ENCODE data around the gene RAB24.

The RAB24 gene

DNA sequence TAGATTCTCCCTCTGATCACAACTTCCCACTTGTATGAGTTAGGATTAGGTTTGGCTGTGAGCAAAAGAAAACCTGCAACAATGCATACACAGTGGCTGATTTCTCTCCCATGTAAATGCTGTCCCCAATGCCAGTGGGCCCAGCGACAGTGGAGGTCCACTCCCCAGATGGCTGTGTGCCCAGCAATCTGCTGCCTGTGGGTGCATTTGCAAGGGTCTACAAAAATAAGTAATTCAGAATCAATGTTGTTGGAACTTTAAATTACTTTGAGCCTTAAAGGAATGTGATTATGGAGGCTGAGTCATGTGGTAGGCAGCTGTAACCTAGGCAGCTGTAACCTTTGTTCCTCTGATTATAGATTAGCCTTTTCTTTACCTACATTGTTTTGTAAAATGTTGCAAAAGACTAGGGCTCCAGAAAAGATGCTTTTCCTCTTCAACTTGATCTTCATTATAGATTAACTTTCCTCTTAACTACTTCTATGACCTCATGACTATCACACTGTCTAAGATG, 22.4 kb upstream of the RAB24 start:
- TF ChIP-seq, protein P1, sequence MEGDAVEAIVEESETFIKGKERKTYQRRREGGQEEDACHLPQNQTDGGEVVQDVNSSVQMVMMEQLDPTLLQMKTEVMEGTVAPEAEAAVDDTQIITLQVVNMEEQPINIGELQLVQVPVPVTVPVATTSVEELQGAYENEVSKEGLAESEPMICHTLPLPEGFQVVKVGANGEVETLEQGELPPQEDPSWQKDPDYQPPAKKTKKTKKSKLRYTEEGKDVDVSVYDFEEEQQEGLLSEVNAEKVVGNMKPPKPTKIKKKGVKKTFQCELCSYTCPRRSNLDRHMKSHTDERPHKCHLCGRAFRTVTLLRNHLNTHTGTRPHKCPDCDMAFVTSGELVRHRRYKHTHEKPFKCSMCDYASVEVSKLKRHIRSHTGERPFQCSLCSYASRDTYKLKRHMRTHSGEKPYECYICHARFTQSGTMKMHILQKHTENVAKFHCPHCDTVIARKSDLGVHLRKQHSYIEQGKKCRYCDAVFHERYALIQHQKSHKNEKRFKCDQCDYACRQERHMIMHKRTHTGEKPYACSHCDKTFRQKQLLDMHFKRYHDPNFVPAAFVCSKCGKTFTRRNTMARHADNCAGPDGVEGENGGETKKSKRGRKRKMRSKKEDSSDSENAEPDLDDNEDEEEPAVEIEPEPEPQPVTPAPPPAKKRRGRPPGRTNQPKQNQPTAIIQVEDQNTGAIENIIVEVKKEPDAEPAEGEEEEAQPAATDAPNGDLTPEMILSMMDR (conservative IDR thresholded peaks at IDR 0.05; ENCODE audit: low read depth, low read length), result no peak

DNA sequence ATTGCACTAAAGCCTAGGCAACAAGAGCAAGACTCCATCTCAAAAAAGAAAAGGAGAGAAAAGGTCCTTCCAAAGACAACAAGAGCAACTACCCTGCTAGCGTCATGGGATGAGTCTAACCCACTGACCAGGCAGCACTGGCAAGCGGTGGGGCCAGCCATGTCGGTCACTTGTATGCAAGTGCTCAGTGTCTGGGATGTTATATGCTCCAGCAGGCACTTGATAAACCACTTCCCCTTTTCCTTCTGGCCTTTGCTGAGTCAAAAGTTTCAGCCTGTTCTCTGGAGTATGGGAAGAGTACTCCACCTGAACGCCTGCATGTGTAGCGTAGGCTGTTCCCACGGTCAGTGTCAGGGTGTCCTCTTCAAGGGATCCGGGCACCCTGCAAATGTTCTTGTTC, 17.4 kb upstream of the RAB24 start:
- no peak for DNase-seq (ENCODE audit: low read depth)
- TF ChIP-seq, protein P1 (conservative IDR thresholded peaks at IDR 0.05; ENCODE audit: low read depth, low read length), result no peak
- no peak overlapping the region for H3K4me3 ChIP-seq (ENCODE audit: low read length)

More for the DNA sequence above, 22.4 kb upstream of the RAB24 start:
- H3K4me3 ChIP-seq (ENCODE audit: low read length), result no peak overlapping the region
- peak; percentile 43 for DNase-seq (ENCODE audit: low read depth)

DNA sequence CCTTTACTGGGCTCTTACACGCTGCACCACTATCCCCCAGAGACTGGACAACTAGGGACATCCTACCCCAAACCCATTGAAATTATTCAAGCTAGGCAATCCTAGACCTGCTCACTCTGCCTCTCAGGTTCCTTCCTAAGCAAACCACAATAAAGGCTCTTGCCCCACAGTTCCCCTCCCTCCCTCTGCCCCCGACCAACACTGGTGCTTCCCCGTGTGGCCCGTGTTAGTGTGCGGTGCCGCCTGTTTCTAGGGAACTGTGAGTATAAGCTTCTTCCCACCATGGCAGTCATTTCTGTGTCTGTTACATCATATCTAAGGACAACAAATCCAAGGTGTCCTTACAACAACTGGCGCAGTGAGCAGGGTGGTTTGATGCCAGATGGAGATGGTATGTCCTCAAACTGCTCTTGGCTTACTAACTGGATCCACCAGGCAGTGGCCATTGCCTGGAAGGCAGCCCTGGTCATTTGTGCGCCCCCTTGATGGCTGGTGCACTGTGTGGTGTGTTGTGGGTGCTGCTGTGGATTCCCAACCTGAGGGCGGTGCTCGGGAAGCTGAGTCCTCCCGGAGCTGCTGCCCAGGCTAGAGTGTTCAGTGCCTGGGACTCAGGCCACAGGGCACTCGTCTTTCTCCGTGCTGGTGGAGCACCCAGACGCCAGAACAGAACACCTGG, 16.5 kb upstream of the RAB24 start:
- DNase-seq (ENCODE audit: low read depth), result no peak
- H3K4me3 ChIP-seq (ENCODE audit: low read length), result no peak overlapping the region
- TF ChIP-seq, protein P1 (conservative IDR thresholded peaks at IDR 0.05; ENCODE audit: low read depth, low read length), result no peak

DNA sequence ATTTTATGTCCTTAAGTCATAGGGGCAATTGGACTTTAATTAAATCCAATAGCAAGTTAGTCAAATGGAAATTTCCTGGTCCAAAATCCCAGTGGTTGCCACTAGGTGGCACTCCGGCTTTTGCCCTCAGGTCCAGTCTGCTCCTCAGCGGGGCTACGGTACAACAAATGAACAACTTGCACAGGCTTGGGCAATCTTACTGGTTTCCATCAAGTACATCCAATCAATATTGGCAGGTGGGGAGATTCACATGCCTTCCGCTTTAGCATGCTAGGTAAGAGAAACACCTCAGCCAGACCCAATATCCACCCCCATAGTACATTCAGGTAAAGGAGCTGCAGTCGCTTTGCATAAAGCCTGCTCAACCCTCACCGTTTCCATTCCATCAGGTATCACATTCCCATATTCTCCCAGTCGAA, 14.4 kb upstream of the RAB24 start:
- H3K4me3 ChIP-seq (ENCODE audit: low read length), result no peak overlapping the region
- TF ChIP-seq, protein P1 (conservative IDR thresholded peaks at IDR 0.05; ENCODE audit: low read depth, low read length), result peak; percentile 97
- DNase-seq (ENCODE audit: low read depth), result peak; percentile 36

DNA sequence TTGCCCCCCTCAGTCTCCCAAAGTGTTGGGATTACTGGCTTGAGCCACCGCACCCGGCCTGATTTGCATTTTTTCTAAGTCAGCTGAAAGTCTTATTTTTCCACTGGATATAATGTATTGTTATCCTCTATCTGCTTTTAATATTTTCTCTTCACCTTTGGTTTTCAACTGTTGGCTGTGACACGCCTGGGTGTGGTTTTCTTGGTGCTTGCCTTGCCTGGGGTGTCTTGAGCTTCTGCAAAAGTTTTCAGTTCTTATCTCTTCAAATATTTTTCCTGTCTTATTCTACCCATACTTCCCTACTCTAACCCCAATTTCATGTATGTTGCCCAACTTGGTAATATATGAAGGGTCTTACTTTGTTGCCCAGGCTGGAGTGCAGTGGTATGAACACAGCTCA, 12.5 kb upstream of the RAB24 start:
- DNase-seq (ENCODE audit: low read depth), result no peak
- TF ChIP-seq, protein P1 (conservative IDR thresholded peaks at IDR 0.05; ENCODE audit: low read depth, low read length), result no peak
- no peak overlapping the region for H3K4me3 ChIP-seq (ENCODE audit: low read length)

DNA sequence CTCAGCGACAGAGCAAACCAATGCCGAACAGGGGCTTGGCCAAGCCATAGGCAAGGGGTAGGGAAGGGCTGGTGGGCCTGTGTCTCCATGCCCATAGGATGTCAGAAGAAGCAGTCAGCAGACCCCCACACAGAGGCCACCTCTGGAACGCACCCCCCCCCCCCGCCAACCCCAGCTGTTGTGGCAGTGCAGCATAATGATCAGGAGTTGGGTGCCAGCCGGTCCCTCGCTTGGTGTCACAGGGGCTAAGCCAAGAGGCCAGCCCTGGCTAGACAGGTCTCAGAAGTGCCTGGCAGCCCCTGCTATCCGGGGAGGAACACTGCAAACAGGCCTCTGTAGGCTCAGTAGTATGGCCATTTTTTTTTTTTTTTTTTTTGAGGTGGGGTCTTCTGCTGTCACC, 11.9 kb upstream of the RAB24 start:
- H3K4me3 ChIP-seq (ENCODE audit: low read length), result no peak overlapping the region
- DNase-seq (ENCODE audit: low read depth), result no peak
- TF ChIP-seq, protein P1 (conservative IDR thresholded peaks at IDR 0.05; ENCODE audit: low read depth, low read length), result no peak
